Right lobe of liver (tissue), 6 donors: Measurements from ENCODE around the gene YIF1A. TPM values are rescaled to one million over a fixed set of nuclear protein-coding genes. Genes with fewer than 3 reads are reported as not detected.

ENCODE experiments used
- ATAC-seq, 4 donors: fragments of 200-7000 bp; cut with Tn5 transposase; one replicate each; pipeline ENCODE4 v1.9.1; 2020; ENCODE audit warnings: mild to moderate bottlenecking in 4 of 4, moderate library complexity in 4 of 4
- DNase-seq, 3 donors: peaks; one replicate each; pipeline ENCODE4 v3.0.0-alpha.2; 2020
- H3K27ac ChIP-seq, 3 donors: fragments of 200-600 bp; one replicate each; pipeline ENCODE4 v1.8.0; 2022
- H3K27me3 ChIP-seq, 2 donors: fragments of 200-600 bp; one replicate each; pipeline ENCODE4 v1.8.0; 2022
- H3K36me3 ChIP-seq, 4 donors: fragments of 200-600 bp; sonication (generic) in 1 of 4; one replicate each; pipeline versions ENCODE4 v1.5.1 to v1.8.0; 2017 to 2022; ENCODE audit warnings: control low read depth in 1 of 4
- H3K4me1 ChIP-seq, 4 donors: fragments of 200-600 bp; sonication (generic) in 1 of 4; one replicate each; pipeline versions ENCODE4 v1.5.1 to v1.8.0; 2017 to 2022; ENCODE audit warnings: control low read depth in 1 of 4
- H3K4me3 ChIP-seq, 3 donors: fragments of 200-600 bp; one replicate each; pipeline ENCODE4 v1.8.0; 2022
- H3K9me3 ChIP-seq, 4 donors: fragments of 200-600 bp; sonication (generic) in 1 of 4; one replicate each; pipeline versions ENCODE4 v1.5.1 to v1.8.0; 2017 to 2022; ENCODE audit warnings: control low read depth in 1 of 4
- POLR2A ChIP-seq: fragments of 450-650 bp; IDR thresholded peaks from one replicate; pipeline ENCODE4 v1.6.1; 2017; ENCODE audit warnings: antibody characterized with exemption, mild to moderate bottlenecking
- WGBS: methylation state at CpG from one replicate; pipeline ENCODE4 v1.1.6; 2018; ENCODE audit warnings: low coverage, low lambda C conversion rate; ENCODE audit not compliant: insufficient coverage; ENCODE audit errors: missing lambda C conversion rate; 5-methylcytosine and 5-hydroxymethylcytosine counted together
- intact Hi-C, 2 donors: fragments of 100-400 bp; cut with DNase I; formaldehyde crosslinking; loops; one replicate each; pipeline versions ENCODE4 v1.11.2 to v1.14.1; 2022
- total RNA-seq, 6 experiments: library from RNA; depleted of rRNA in 2 of 6; stranded (reverse); fragments of >200 nt in 2 of 6; fragmentation: NEBNext Ultra II Directional in 3 of 6; extraction: Animal tissue kit (Norgen Biotek cat#: 25700) in 3 of 6; gene quantifications; one replicate each; pipeline versions ENCODE4 v1.1.0 to v1.2.4, GENCODE V29; 2016 to 2023
- TF ChIP-seq, protein P1 (sequence below), 4 donors: fragments of 200-600 bp in 3 of 4; fragments of 450-650 bp in 1 of 4; IDR thresholded peaks; one replicate each; pipeline versions ENCODE4 v1.5.1 to v1.8.0; 2016 to 2022; ENCODE audit warnings: antibody characterized with exemption in 4 of 4, mild to moderate bottlenecking in 2 of 4
- donor health status: DM: no; HTN: yes; CAD: no.
- donor health status: DM: no; HTN: no; CAD: no.
- donor health status: DM: no; HTN: no; CAD: no.
- donor health status: DM: no; HTN: yes; CAD: no.
- donor health status: DM: no; HTN: yes; CAD: no.

The YIF1A gene
- total RNA-seq, 6 experiments from 2014 or later = 75.0 to 170 (median 97.9) TPM

DNA sequence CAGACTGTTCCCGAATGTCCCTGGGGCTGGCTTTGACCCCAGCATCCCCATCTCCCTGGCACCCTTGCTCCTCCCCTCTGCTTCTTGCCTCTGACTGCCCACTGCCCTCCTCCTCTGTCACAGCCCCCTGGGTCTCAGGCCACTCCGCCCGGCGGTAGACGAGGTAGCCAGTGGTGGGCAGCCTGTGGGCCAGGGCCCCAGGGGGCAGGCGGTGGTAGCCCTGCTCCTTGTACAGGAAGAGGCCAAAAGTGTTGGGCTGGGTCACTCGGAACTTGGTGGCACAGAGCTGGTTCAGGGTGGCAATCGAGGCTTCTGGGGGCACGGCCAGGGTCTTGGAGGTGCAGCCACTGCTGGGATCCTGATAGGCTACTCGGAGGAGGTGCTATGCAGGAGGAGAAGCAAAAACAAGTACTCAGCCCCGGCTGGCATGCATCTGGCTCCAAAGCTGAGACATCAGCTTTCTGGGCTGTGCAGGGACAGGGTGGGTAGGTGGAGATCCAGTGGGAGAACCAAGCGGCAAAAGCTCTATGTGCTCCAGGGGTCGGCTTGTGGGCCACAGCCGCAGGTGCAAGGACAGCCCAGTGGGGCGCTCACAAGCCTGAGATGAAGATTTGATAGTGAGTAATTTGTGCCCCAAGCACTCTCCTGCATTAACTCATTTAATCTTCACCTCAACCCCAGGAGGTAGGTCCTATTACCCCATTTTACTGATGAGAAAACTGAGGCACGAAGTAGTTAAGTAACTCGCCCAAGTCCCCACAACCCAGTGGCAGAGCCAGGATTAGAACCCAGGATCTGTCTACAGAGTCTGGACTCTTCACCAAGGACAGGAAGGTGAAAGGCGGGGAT is 43.7 kb upstream of the YIF1A start:
- 69% methylated on average over 13 of the region's 18 CpGs for WGBS
- intact Hi-C loops = no loop called here
- Histone ChIP-seq H3K4me1 (peaks cover 0 to 17% (median 2%) of the 10 kb centered on the region in 4 donors), H3K27ac (no peak overlapping the region), H3K36me3 (no peaks in the 10 kb centered on the region), H3K9me3 (no peaks in the 10 kb centered on the region), H3K27me3 (no peaks in the 10 kb centered on the region), H3K4me3 (no peak overlapping the region)
- peak in 1 of 3 donors; percentile 46 for DNase-seq
- TF ChIP-seq, protein P1, sequence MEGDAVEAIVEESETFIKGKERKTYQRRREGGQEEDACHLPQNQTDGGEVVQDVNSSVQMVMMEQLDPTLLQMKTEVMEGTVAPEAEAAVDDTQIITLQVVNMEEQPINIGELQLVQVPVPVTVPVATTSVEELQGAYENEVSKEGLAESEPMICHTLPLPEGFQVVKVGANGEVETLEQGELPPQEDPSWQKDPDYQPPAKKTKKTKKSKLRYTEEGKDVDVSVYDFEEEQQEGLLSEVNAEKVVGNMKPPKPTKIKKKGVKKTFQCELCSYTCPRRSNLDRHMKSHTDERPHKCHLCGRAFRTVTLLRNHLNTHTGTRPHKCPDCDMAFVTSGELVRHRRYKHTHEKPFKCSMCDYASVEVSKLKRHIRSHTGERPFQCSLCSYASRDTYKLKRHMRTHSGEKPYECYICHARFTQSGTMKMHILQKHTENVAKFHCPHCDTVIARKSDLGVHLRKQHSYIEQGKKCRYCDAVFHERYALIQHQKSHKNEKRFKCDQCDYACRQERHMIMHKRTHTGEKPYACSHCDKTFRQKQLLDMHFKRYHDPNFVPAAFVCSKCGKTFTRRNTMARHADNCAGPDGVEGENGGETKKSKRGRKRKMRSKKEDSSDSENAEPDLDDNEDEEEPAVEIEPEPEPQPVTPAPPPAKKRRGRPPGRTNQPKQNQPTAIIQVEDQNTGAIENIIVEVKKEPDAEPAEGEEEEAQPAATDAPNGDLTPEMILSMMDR (IDR thresholded peaks at IDR 0.05) = no peak
- TF ChIP-seq POLR2A = no peak
- no peak for ATAC-seq

DNA sequence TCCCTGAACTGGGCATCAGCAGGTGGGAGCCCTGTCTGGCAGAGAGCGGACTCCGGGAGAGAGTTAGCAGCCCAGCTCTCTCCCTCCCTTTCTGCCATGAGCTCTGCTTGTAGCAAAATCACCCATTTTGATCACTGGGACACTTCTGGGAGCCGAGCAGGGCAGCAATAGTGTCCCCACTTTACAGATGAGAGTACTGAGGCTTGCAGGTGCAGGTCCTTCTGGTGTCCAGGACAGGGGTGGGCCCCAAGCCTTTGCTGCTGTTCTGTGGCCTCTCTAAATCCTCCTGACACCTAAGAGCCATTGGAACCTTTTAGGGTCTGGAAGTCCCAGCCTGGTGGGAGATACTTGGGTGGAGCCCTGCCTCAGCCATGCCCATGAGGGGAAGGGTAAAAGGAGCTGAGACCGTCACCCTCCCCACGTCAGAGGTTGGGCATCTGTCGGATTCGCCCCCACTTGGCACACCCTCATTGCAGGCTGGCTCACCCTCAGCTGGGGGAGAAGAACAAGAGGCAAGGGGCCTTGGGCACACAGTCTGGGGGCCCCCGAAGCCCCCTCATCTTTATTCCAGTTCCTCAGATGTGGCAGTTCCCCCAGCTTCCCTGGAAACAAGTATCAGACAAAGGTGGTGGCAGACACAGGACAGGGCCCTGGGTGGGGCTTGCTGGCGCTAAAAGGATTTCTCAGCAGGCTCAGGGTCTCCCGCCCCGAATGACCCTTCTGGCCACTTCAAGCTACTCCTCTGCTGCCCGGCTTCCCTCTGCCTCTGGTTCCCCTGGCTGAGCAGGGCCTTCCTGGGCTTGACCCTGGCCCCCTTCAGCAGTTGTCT is 42.8 kb upstream of the YIF1A start:
- no peak for TF ChIP-seq POLR2A
- TF ChIP-seq, protein P1 (IDR thresholded peaks at IDR 0.05) = no peak
- Histone ChIP-seq H3K4me3 (no peak overlapping the region), H3K27me3 (no peaks in the 10 kb centered on the region), H3K27ac (no peak overlapping the region), H3K9me3 (no peaks in the 10 kb centered on the region), H3K36me3 (no peaks in the 10 kb centered on the region), H3K4me1 (peaks cover 0 to 17% (median 2%) of the 10 kb centered on the region in 4 donors)
- intact Hi-C loops = no loop called here
- whole genome bisulfite sequencing = 85% methylated on average over 2 of the region's 12 CpGs
- ATAC-seq (no peak), DNase-seq (peak in 1 of 3 donors; percentile 37)

DNA sequence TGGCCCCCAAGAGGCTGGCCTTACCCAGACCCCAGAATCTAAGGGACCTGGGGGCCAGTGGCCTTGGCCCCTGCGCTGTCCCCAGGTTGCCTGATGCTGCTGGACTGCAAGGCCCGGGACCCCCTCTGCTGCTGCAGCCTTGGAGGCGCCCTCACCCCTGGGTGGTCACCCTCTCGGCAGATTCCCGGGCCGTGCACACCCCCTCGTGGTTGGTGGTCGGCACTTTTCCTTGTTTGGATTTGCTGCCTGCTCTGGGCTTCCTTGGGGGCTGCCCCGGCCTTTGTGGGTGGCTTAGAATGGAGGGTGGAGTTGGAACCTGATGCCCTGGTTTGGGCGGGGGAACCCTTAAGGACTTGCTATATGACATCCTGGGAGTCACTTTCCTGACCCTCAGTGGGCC is 42.0 kb upstream of the YIF1A start:
- Histone ChIP-seq H3K9me3 (no peaks in the 10 kb centered on the region), H3K4me3 (no peak overlapping the region), H3K27ac (no peak overlapping the region), H3K36me3 (no peaks in the 10 kb centered on the region), H3K4me1 (peaks cover 0 to 10% (median 0%) of the 10 kb centered on the region in 4 donors), H3K27me3 (no peaks in the 10 kb centered on the region)
- ATAC-seq (no peak), DNase-seq (no peak)
- no peak for TF ChIP-seq POLR2A
- TF ChIP-seq, protein P1 (IDR thresholded peaks at IDR 0.05) = no peak
- intact Hi-C loops = no loop called here
- 32% methylated on average over 3 of the region's 10 CpGs for WGBS

DNA sequence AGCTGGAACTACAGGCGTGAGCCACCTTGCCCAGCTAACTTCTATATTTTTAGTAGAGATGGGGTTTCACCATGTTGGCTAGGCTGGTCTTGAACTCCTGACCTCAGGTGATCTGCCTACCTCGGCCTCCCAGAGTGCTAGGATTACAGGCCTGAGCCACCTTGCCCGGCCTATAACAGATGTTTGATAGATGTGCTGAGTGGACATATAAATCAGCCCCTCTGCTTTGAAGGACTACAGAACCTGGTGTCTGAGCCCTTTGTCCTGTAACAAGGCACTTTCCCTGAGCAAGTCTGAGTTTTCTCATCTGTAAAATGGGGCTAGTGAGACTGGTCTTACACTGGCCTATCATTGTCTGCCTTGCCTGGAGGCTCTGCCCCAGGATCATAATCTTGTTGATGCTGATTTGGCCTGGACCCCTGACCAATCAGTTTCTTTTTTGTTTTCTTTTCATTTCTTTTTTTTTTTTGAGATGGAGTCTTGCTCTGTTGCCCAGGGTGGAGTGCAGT is 40.3 kb upstream of the YIF1A start:
- Histone ChIP-seq H3K9me3 (no peaks in the 10 kb centered on the region), H3K4me3 (no peak overlapping the region), H3K27ac (no peak overlapping the region), H3K36me3 (no peaks in the 10 kb centered on the region), H3K27me3 (no peaks in the 10 kb centered on the region), H3K4me1 (peaks cover 0 to 8% (median 0%) of the 10 kb centered on the region in 4 donors)
- DNase-seq (no peak), ATAC-seq (no peak)
- TF ChIP-seq, protein P1 (IDR thresholded peaks at IDR 0.05) = no peak
- TF ChIP-seq POLR2A = no peak
- WGBS = 78% methylated on average over 3 of the region's 3 CpGs
- intact Hi-C loops = no loop called here
